ENCODE data around the gene CD3E. TPM values are rescaled to one million over a fixed set of nuclear protein-coding genes. Genes with fewer than 3 reads are reported as not detected.
"Not testable (repeated sequence)": the region's sequence is repeated elsewhere in the genome, so short reads cannot be mapped to it uniquely, and the experiment has no call there.

The CD3E gene
- total and polyA plus RNA-seq, 3 experiments from 2014 or later = 534 to 1,158 (median 541) TPM

GRCh38 chr11:118304227-118304567 is 333 bp upstream of the CD3E start:
- Mint-ChIP-seq H3K4me3 (peak overlapping the region; percentile 99 to 100 (median 100)), H3K36me3 (peaks cover 11 to 42% (median 22%) of the 10 kb centered on the region in 3 donors), H3K9me3 (no peaks in the 10 kb centered on the region), H3K4me1 (peaks cover 63 to 77% (median 69%) of the 10 kb centered on the region in 3 donors), H3K27me3 (no peaks in the 10 kb centered on the region), H3K27ac (peak overlapping the region; percentile 93 to 100 (median 99))
- Histone ChIP-seq H3K9me3 (ENCODE audit: low read length) (no peaks in the 10 kb centered on the region), H3K4me1 (ENCODE audit: insufficient read depth, low read length) (peaks cover 54% of the 10 kb centered on the region), H3K27ac (ENCODE audit: low read depth, low read length) (peak overlapping the region; percentile 72), H3K4me3 (ENCODE audit: low read length) (peak overlapping the region; percentile 82), H3K36me3 (ENCODE audit: insufficient read depth, low read length) (peaks cover 14% of the 10 kb centered on the region), H3K27me3 (ENCODE audit: insufficient read depth, low read length, poor library complexity, severe bottlenecking) (no peaks in the 10 kb centered on the region)
- ChIA-PET CTCF (interaction anchor here (0.9 to 3.0 kb wide), 9 partner anchors 8 to 184 kb away, joined by 3 to 26 read pairs (median 4); no protein-coding TSS in a partner anchor), POLR2A (interaction anchor here (0.6 to 3.4 kb wide), 10 partner anchors 35 to 798 kb away, joined by 3 to 27 read pairs (median 5); partner anchors contain the start of genes CD3D, CD3G, DPAGT1 and UBE4A)
- DNase-seq = no peak

GRCh38 chr11:118305726-118306125 is 1.2 kb downstream of the CD3E start:
- H3K4me1 ChIP-seq (ENCODE audit: insufficient read depth, low read length) = peaks cover 62% of the 10 kb centered on the region
- peaks cover 11 to 56% (median 27%) of the 10 kb centered on the region in 3 donors for H3K36me3 Mint-ChIP-seq

DNA sequence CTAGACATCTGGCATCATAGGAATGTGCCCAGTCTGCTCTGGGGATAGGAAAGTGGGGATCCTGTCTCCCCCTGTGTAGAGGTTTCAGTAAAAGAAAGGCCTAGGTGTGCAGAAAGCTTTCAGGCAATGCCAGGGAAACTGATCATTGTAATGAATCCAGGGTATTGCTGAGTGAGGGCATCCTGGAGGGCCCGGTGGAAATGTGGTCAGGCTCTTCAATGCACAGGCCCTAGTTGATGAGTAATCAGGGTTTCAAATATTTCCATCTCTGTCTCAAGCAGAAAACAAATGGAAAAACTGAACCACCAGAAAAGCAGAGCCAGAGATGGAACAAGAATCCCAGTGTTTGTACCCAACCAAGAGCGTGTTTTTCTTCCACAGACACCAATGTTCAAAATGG is 2.0 kb downstream of the CD3E start:
- peak overlapping the region; percentile 17 for H3K27ac ChIP-seq (ENCODE audit: low read depth, low read length)
- Mint-ChIP-seq H3K9me3 (no peaks in the 10 kb centered on the region), H3K4me1 (peaks cover 77 to 90% (median 85%) of the 10 kb centered on the region in 3 donors), H3K4me3 (peak overlapping the region; percentile 99 to 100 (median 100)), H3K27ac (peak overlapping the region; percentile 38 to 100 (median 94)), H3K36me3 (peaks cover 11 to 64% (median 27%) of the 10 kb centered on the region in 3 donors), H3K27me3 (no peaks in the 10 kb centered on the region)
- CTCF ChIA-PET = interaction anchor here (1.0 kb wide), 1 partner anchor 53 kb away, joined by 3 read pairs; the partner anchor contains the start of gene UBE4A
- H3K27me3 ChIP-seq (ENCODE audit: insufficient read depth, low read length, poor library complexity, severe bottlenecking) = no peaks in the 10 kb centered on the region
- H3K36me3 ChIP-seq (ENCODE audit: insufficient read depth, low read length) = peaks cover 26% of the 10 kb centered on the region
- H3K4me3 ChIP-seq (ENCODE audit: low read length) = peak overlapping the region; percentile 61
- POLR2A ChIA-PET = interaction anchor here (2.8 to 3.4 kb wide), 2 partner anchors 33 to 36 kb away, joined by 21 to 24 read pairs; partner anchors contain the start of gene CD3D
- DNase-seq = peak in 1 of 5 donors; percentile 52
- peaks cover 70% of the 10 kb centered on the region for H3K4me1 ChIP-seq (ENCODE audit: insufficient read depth, low read length)
- H3K9me3 ChIP-seq (ENCODE audit: low read length) = no peaks in the 10 kb centered on the region

More at GRCh38 chr11:118305726-118306125, 1.2 kb downstream of the CD3E start:
- Histone ChIP-seq H3K27me3 (ENCODE audit: insufficient read depth, low read length, poor library complexity, severe bottlenecking) (no peaks in the 10 kb centered on the region), H3K4me3 (ENCODE audit: low read length) (peak overlapping the region; percentile 82), H3K36me3 (ENCODE audit: insufficient read depth, low read length) (peaks cover 19% of the 10 kb centered on the region), H3K9me3 (ENCODE audit: low read length) (no peaks in the 10 kb centered on the region), H3K27ac (ENCODE audit: low read depth, low read length) (peak overlapping the region; percentile 72)
- H3K4me1 Mint-ChIP-seq = peaks cover 72 to 89% (median 83%) of the 10 kb centered on the region in 3 donors
- H3K27me3 Mint-ChIP-seq = no peaks in the 10 kb centered on the region
- H3K9me3 Mint-ChIP-seq = no peaks in the 10 kb centered on the region
- H3K27ac Mint-ChIP-seq = peak overlapping the region; percentile 85 to 100 (median 99)
- peak in 4 of 5 donors; percentile 18 to 82 (median 74) for DNase-seq
- ChIA-PET POLR2A (interaction anchor here (0.7 to 3.4 kb wide), 6 partner anchors 33 to 107 kb away, joined by 3 to 27 read pairs (median 16); partner anchors contain the start of genes CD3D, CD3G and UBE4A), CTCF (interaction anchor here (1.0 to 3.0 kb wide), 4 partner anchors 10 to 107 kb away, joined by 3 to 26 read pairs (median 6); partner anchors contain the start of genes MPZL3 and UBE4A)
- H3K4me3 Mint-ChIP-seq = peak overlapping the region; percentile 99 to 100 (median 100)

DNA sequence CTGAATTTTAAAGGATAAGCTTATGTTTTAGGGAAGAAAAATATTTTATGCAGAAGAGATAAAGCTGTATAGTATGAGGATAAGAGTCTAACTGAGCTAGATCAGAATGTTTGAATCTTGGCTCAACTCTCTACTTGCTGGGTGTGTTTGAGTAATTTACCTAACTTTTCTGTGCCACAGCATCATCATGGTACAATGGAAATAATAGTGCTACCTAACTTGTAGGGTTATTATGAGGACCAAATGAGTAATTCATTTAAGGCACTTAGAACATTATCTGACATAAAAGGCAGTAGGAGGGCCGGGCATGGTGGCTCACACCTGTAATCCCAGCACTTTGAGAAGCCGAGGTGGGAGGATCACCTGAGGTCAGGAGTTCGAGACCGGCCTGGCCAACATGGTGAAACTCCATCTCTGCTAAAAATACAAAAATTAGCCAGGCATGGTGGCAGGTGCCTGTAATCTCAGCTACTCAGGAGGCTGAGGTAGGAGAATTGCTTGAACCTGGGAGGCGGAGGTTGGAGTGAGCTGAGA is 4.5 kb downstream of the CD3E start:
- peaks cover 50% of the 10 kb centered on the region for H3K36me3 ChIP-seq (ENCODE audit: insufficient read depth, low read length)
- not testable (repeated sequence) for H3K4me3 ChIP-seq (ENCODE audit: low read length); H3K27me3 ChIP-seq (ENCODE audit: insufficient read depth, low read length, poor library complexity, severe bottlenecking); H3K27ac ChIP-seq (ENCODE audit: low read depth, low read length); H3K9me3 ChIP-seq (ENCODE audit: low read length); DNase-seq; H3K9me3 Mint-ChIP-seq; H3K27me3 Mint-ChIP-seq
- H3K4me1 ChIP-seq (ENCODE audit: insufficient read depth, low read length) = peaks cover 72% of the 10 kb centered on the region
- peaks cover 84 to 92% (median 90%) of the 10 kb centered on the region in 3 donors for H3K4me1 Mint-ChIP-seq
- peak overlapping the region; percentile 38 to 99 (median 93) for H3K27ac Mint-ChIP-seq
- CTCF ChIA-PET = interaction anchor here (0.9 to 2.5 kb wide), 3 partner anchors 14 to 111 kb away, joined by 3 to 14 read pairs (median 8); no protein-coding TSS in a partner anchor
- peak overlapping the region; percentile 77 to 100 (median 100) for H3K4me3 Mint-ChIP-seq
- POLR2A ChIA-PET = interaction anchor here (0.6 to 1.3 kb wide), 2 partner anchors 33 to 63 kb away, joined by 3 to 6 read pairs; partner anchors contain the start of gene CD3D
- H3K36me3 Mint-ChIP-seq = peaks cover 22 to 88% (median 41%) of the 10 kb centered on the region in 3 donors

DNA sequence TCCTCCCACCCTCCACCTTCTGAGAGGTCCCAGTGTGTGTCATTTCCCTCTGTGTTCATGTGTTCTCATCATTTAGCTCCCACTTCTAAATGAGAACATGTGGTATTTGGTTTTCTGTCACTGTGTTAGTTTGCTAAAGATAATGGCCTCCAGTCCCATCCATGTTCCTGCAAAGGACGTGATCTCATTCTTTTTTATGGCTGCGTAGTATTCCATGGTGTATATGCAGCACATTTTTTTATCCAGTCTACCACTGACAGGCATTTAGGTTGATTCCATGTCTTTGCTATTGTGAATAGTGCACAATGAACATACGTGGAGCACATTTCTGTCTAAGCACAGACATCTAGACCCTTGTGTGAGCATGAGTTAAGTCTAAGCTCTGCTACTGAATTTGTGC is 5.7 kb downstream of the CD3E start:
- Mint-ChIP-seq H3K4me1 (peaks cover 84 to 91% (median 90%) of the 10 kb centered on the region in 3 donors), H3K27ac (peak overlapping the region; percentile 13 to 89 (median 80)), H3K27me3 (no peaks in the 10 kb centered on the region), H3K4me3 (peak overlapping the region; percentile 5 to 62 (median 27)), H3K36me3 (peaks cover 24 to 91% (median 43%) of the 10 kb centered on the region in 3 donors), H3K9me3 (no peaks in the 10 kb centered on the region)
- no peaks in the 10 kb centered on the region for H3K9me3 ChIP-seq (ENCODE audit: low read length)
- no peaks in the 10 kb centered on the region for H3K27me3 ChIP-seq (ENCODE audit: insufficient read depth, low read length, poor library complexity, severe bottlenecking)
- no peak for DNase-seq
- peaks cover 60% of the 10 kb centered on the region for H3K36me3 ChIP-seq (ENCODE audit: insufficient read depth, low read length)
- H3K27ac ChIP-seq (ENCODE audit: low read depth, low read length) = no peak overlapping the region
- no peak overlapping the region for H3K4me3 ChIP-seq (ENCODE audit: low read length)
- H3K4me1 ChIP-seq (ENCODE audit: insufficient read depth, low read length) = peaks cover 79% of the 10 kb centered on the region
- ChIA-PET CTCF (interaction anchor here (2.5 kb wide), 1 partner anchor 15 kb away, joined by 14 read pairs; no protein-coding TSS in a partner anchor), POLR2A (no interaction called here)

DNA sequence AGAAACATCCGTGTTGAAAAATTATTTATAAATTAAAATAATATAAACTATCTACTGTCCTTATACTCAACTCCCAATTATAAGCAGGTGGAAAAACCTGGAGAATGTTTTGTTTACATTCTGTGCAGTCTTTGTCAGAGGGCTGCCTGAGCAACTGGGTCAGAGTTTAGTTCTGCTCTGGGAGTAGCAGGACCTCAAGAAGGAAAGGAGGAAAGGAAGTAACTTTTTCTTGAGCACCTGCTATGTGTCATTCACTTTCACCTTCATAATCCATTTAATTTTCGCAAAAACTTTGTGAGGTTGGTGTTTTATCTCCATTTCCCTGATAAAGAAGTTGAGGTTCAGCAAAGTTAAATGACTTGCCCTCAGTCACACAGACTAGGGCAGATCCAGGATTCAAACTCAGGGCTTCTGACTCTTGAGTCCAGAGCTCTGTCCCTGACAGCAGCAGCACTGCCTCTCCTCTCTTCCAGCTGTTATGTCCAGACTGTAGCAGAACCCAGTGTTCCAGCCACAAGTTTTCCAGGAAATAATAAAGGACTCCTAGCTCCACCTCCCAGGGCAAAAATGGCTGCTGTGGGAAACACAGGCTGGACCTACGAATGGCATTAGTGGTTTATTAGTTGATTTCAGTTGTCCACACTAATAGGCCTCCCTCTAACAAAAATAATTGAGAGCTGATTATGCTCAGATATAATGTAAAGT is 6.4 kb downstream of the CD3E start:
- H3K4me3 ChIP-seq (ENCODE audit: low read length) = peak overlapping the region; percentile 8

DNA sequence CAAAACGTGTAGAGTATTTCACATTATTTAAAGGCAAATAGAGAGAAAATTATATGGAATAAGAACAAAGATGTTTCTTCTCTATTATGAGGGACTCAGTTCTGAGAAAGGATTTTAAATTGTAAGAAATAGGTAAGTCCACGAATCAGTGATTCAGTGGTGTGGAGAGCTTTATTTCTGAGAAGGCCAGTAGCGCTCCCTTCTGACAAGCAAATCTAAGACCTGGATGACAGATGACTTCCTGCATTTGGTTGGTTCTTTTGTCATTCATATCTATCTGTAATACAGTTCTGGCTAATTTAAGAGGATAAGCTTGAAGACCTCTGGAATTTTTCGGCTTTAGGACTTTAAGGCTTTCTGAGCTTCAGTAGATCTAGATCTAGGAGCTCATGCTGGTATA is 7.0 kb downstream of the CD3E start:
- no peaks in the 10 kb centered on the region for H3K27me3 Mint-ChIP-seq
- peaks cover 88 to 96% (median 94%) of the 10 kb centered on the region in 3 donors for H3K4me1 Mint-ChIP-seq
- no peaks in the 10 kb centered on the region for H3K9me3 ChIP-seq (ENCODE audit: low read length)
- DNase-seq = peak in 1 of 5 donors; percentile 34
- peaks cover 64% of the 10 kb centered on the region for H3K36me3 ChIP-seq (ENCODE audit: insufficient read depth, low read length)
- peaks cover 90% of the 10 kb centered on the region for H3K4me1 ChIP-seq (ENCODE audit: insufficient read depth, low read length)
- H3K27ac Mint-ChIP-seq = peak overlapping the region; percentile 67 to 95 (median 89)
- H3K9me3 Mint-ChIP-seq = no peaks in the 10 kb centered on the region
- ChIA-PET CTCF (interaction anchor here (1.2 kb wide), 1 partner anchor 113 kb away, joined by 5 read pairs; no protein-coding TSS in a partner anchor), POLR2A (interaction anchor here (0.5 to 1.7 kb wide), 5 partner anchors 11 to 311 kb away, joined by 3 to 4 read pairs (median 3); no protein-coding TSS in a partner anchor)
- H3K27ac ChIP-seq (ENCODE audit: low read depth, low read length) = no peak overlapping the region
- H3K36me3 Mint-ChIP-seq = peaks cover 21 to 91% (median 43%) of the 10 kb centered on the region in 3 donors
- H3K27me3 ChIP-seq (ENCODE audit: insufficient read depth, low read length, poor library complexity, severe bottlenecking) = no peaks in the 10 kb centered on the region
- no peak overlapping the region for H3K4me3 ChIP-seq (ENCODE audit: low read length)
- no peak overlapping the region for H3K4me3 Mint-ChIP-seq

More for the DNA sequence above, 6.4 kb downstream of the CD3E start:
- peaks cover 87 to 94% (median 92%) of the 10 kb centered on the region in 3 donors for H3K4me1 Mint-ChIP-seq
- ChIA-PET CTCF (interaction anchor here (1.2 kb wide), 1 partner anchor 112 kb away, joined by 5 read pairs; no protein-coding TSS in a partner anchor), POLR2A (interaction anchor here (0.5 to 1.7 kb wide), 4 partner anchors 28 to 311 kb away, joined by 3 to 4 read pairs (median 4); no protein-coding TSS in a partner anchor)
- H3K4me3 Mint-ChIP-seq = peak overlapping the region in 2 of 7 donors; percentile 8 to 39
- no peaks in the 10 kb centered on the region for H3K27me3 Mint-ChIP-seq
- no peak for DNase-seq
- no peak overlapping the region for H3K27ac ChIP-seq (ENCODE audit: low read depth, low read length)
- no peaks in the 10 kb centered on the region for H3K27me3 ChIP-seq (ENCODE audit: insufficient read depth, low read length, poor library complexity, severe bottlenecking)
- H3K9me3 Mint-ChIP-seq = no peaks in the 10 kb centered on the region
- peaks cover 22 to 92% (median 44%) of the 10 kb centered on the region in 3 donors for H3K36me3 Mint-ChIP-seq
- peaks cover 64% of the 10 kb centered on the region for H3K36me3 ChIP-seq (ENCODE audit: insufficient read depth, low read length)
- peak overlapping the region; percentile 67 to 95 (median 89) for H3K27ac Mint-ChIP-seq
- H3K4me1 ChIP-seq (ENCODE audit: insufficient read depth, low read length) = peaks cover 86% of the 10 kb centered on the region
- no peaks in the 10 kb centered on the region for H3K9me3 ChIP-seq (ENCODE audit: low read length)
